ENCODE data around the gene LRFN4. TPM values are rescaled to one million over a fixed set of nuclear protein-coding genes. Genes with fewer than 3 reads are reported as not detected.

Gene LRFN4
- total and polyA plus RNA-seq, 2 of the 8 experiments (the other 6 are each of a cell fraction or from before 2014, with no cell fraction given) = 49.8 to 64.3 TPM

GRCh38 chr11:66889960-66890359 lies 33.1 kb downstream of the LRFN4 start:
- H4K8ac ChIP-seq (ENCODE audit: extremely low read depth, insufficient read depth, low read length) = no peak overlapping the region
- H3K27ac ChIP-seq (ENCODE audit: low read depth, low read length) = no peak overlapping the region
- H2BK120ac ChIP-seq (replicated peaks; ENCODE audit: low read depth, low read length) = no peak overlapping the region
- H3K4me2 ChIP-seq (ENCODE audit: insufficient read depth in 1 of 2, low read depth in 2 of 2, low read length in 2 of 2) = no peak overlapping the region
- H3K56ac ChIP-seq (replicated peaks; ENCODE audit: insufficient read length, low read depth, low read length) = no peak overlapping the region
- no peaks in the 10 kb centered on the region for H3K27me3 ChIP-seq (replicated peaks in 1 of 4; ENCODE audit: control insufficient read depth in 3 of 4, extremely low read depth in 1 of 4, insufficient read depth in 3 of 4, low read length in 3 of 4)
- no peak overlapping the region for H2BK15ac ChIP-seq (ENCODE audit: low read length)
- no peaks in the 10 kb centered on the region for H3K79me2 ChIP-seq (ENCODE audit: control insufficient read depth in 1 of 2, insufficient read depth in 2 of 2, low read length in 2 of 2)
- H3K79me1 ChIP-seq (ENCODE audit: low read depth, low read length) = no peaks in the 10 kb centered on the region
- 84% methylated on average over 8 of the region's 8 CpGs; no CpG with 5 or more reads in 1 of the 2 experiments for WGBS, 2 experiments (ENCODE audit: extremely low coverage in 1 of 2, insufficient coverage in 1 of 2, insufficient read length in 1 of 2, insufficient replicate concordance in 2 of 2, low coverage in 1 of 2, low lambda C conversion rate in 2 of 2, missing lambda C conversion rate in 1 of 2)
- H3K14ac ChIP-seq (ENCODE audit: insufficient read length) = no peak overlapping the region
- no peak overlapping the region for H3K23ac ChIP-seq (ENCODE audit: insufficient read length)
- DNase-seq (ENCODE audit: low read depth in 1 of 2, low spot score in 2 of 2) (no peak), FAIRE-seq (no peak)
- POLR2A ChIA-PET (ENCODE audit: partially characterized antibody) = no interaction called here
- no peak overlapping the region for H2BK20ac ChIP-seq (ENCODE audit: low read length)
- H2AK5ac ChIP-seq (ENCODE audit: low read depth, low read length) = no peak overlapping the region
- H3K9me3 ChIP-seq (ENCODE audit: insufficient read depth in 2 of 2, low read depth in 1 of 2, low read length in 1 of 2) = no peaks in the 10 kb centered on the region
- no peaks in the 10 kb centered on the region for H3K36me3 ChIP-seq (ENCODE audit: control insufficient read depth in 2 of 4, insufficient read depth in 4 of 4, low read length in 3 of 4)
- H3K4me1 ChIP-seq (replicated peaks in 1 of 4; ENCODE audit: control insufficient read depth in 3 of 4, insufficient read depth in 4 of 4, low read length in 3 of 4) = peaks cover 2 to 13% (median 6%) of the 10 kb centered on the region in 4 experiments; a peak in 5 of 7 replicates
- no peak overlapping the region for H4K5ac ChIP-seq (ENCODE audit: insufficient read length, low read depth, low read length)
- no peak overlapping the region for H2BK5ac ChIP-seq (ENCODE audit: low read depth, low read length)
- no peak overlapping the region for H3K9ac ChIP-seq (replicated peaks in 1 of 4; ENCODE audit: extremely low read depth in 1 of 4, low read depth in 3 of 4, low read length in 3 of 4)
- H2AFZ ChIP-seq (ENCODE audit: low read length) = no peak overlapping the region
- H4K20me1 ChIP-seq (replicated peaks in 1 of 2; ENCODE audit: control insufficient read depth in 1 of 2, insufficient read depth in 2 of 2, low read length in 2 of 2) = no peaks in the 10 kb centered on the region
- TF ChIP-seq SAP30 (IDR thresholded peaks at IDR 0.05; ENCODE audit: insufficient read depth, insufficient replicate concordance, low read length) (no peak), RXRA (IDR thresholded peaks at IDR 0.05; ENCODE audit: insufficient read depth, low read depth, low read length) (no peak), GABPA (IDR thresholded peaks at IDR 0.05; ENCODE audit: borderline replicate concordance, insufficient read depth, low read length) (no peak), TCF12 (IDR thresholded peaks at IDR 0.05; ENCODE audit: low read depth, low read length) (no peak), BACH1 (IDR thresholded peaks at IDR 0.05; ENCODE audit: low read length) (no peak), PHF8 (conservative IDR thresholded peaks at IDR 0.05; ENCODE audit: low read depth, low read length) (no peak), NANOG (IDR thresholded peaks at IDR 0.05; ENCODE audit: insufficient read depth, low read depth, low read length, poor library complexity, severe bottlenecking) (no peak), TAF1 (IDR thresholded peaks at IDR 0.05; ENCODE audit: low read depth, low read length) (no peak), TAF7 (optimal IDR thresholded peaks at IDR 0.05; ENCODE audit: borderline replicate concordance, low read depth, low read length) (no peak), POU5F1 (IDR thresholded peaks at IDR 0.05; ENCODE audit: low read depth, low read length) (no peak), TEAD4 (IDR thresholded peaks at IDR 0.05; ENCODE audit: low read depth, low read length) (no peak), KDM4A (IDR thresholded peaks at IDR 0.05; ENCODE audit: low read depth, low read length, severe bottlenecking) (no peak), CBX8 (IDR thresholded peaks at IDR 0.05; ENCODE audit: borderline replicate concordance, low read depth, low read length) (no peak), GTF2F1 (IDR thresholded peaks at IDR 0.05; ENCODE audit: borderline replicate concordance, low read depth, low read length) (no peak), CHD2 (IDR thresholded peaks at IDR 0.05; ENCODE audit: low read length) (no peak)
- H3K4ac ChIP-seq (replicated peaks; ENCODE audit: insufficient read length, low read depth, low read length) = no peak overlapping the region
- CTCF ChIA-PET (ENCODE audit: partially characterized antibody) = interaction anchor here (1.0 kb wide), 1 partner anchor 79 kb away, joined by 3 read pairs; no protein-coding TSS in a partner anchor
- no peak overlapping the region for H3K18ac ChIP-seq (ENCODE audit: extremely low read depth, low read length)
- H4K91ac ChIP-seq (replicated peaks; ENCODE audit: insufficient read length, low read length) = no peak overlapping the region
- H3K23me2 ChIP-seq (ENCODE audit: low read depth, low read length) = no peaks in the 10 kb centered on the region
- no peak overlapping the region for H3K4me3 ChIP-seq (ENCODE audit: extremely low read depth in 1 of 4, insufficient read depth in 2 of 4, low read depth in 3 of 4, low read length in 4 of 4)
- H2BK12ac ChIP-seq (ENCODE audit: low read depth, low read length) = no peak overlapping the region

All from H1 (cell line).